B cell (primary cell): Measurements from ENCODE around the gene FBXW4. TPM values are rescaled to one million over a fixed set of nuclear protein-coding genes. Genes with fewer than 3 reads are reported as not detected.
"Not testable (repeated sequence)": the region's sequence is repeated elsewhere in the genome, so short reads cannot be mapped to it uniquely, and the experiment has no call there.

ENCODE experiments used
- ATAC-seq: fragments of 200-7000 bp; cut with Tn5 transposase; one replicate; pipeline ENCODE4 v1.10.0; 2021; ENCODE audit warnings: low read depth, mild to moderate bottlenecking, moderate number of reproducible peaks, moderate library complexity
- CTCF ChIA-PET: fragments of 350-600 bp; sonication (Branson Sonifier 250); formaldehyde crosslinking; loops from one replicate; lab custom pipeline; 2021; ENCODE audit warnings: antibody characterized with exemption, inconsistent platforms; lab: Charles Lee
- POLR2A ChIA-PET: fragments of 350-600 bp; sonication (Branson Sonifier 250); formaldehyde crosslinking; loops from one replicate; lab custom pipeline; 2021; ENCODE audit warnings: antibody characterized with exemption; lab: Charles Lee
- DNase-seq: peaks from one replicate; pipeline ENCODE4 v3.0.0; 2013
- H2AFZ ChIP-seq: 2 replicates; pipeline ENCODE4 v1.6.1; 2012; ENCODE audit warnings: mild to moderate bottlenecking, low read depth, low read length; ENCODE audit not compliant: insufficient read depth, poor library complexity, severe bottlenecking
- H3K27ac ChIP-seq, 2 donors: 1 replicate in 1 of 2; 2 replicates in 1 of 2; pipeline ENCODE4 v1.5.1; 2012 to 2013; ENCODE audit warnings: low read length in 2 of 2, mild to moderate bottlenecking in 2 of 2, moderate library complexity in 1 of 2
- H3K27me3 ChIP-seq, 4 experiments: fragments of 200-600 bp in 1 of 4; sonication (generic) in 1 of 4; replicated peaks in 1 of 4; 1 replicate in 2 of 4; 2 replicates in 2 of 4; pipeline versions ENCODE4 v1.6.1 to v1.7.0; 2013 to 2016; ENCODE audit warnings: low read length in 3 of 4, mild to moderate bottlenecking in 2 of 4, mixed read lengths in 1 of 4, moderate library complexity in 1 of 4; ENCODE audit not compliant: insufficient read depth in 4 of 4, control insufficient read depth in 3 of 4; ENCODE audit errors: control extremely low read depth in 1 of 4
- H3K36me3 ChIP-seq, 2 experiments: replicated peaks in 1 of 2; 1 replicate in 1 of 2; 2 replicates in 1 of 2; pipeline versions ENCODE4 v1.6.1 to v1.7.1; 2013; ENCODE audit warnings: low read length in 1 of 2; ENCODE audit not compliant: insufficient read depth in 2 of 2, control insufficient read depth in 1 of 2; ENCODE audit errors: control extremely low read depth in 1 of 2, extremely low read depth in 1 of 2
- H3K4me1 ChIP-seq, 2 donors: fragments of 200-600 bp in 1 of 2; sonication (generic) in 1 of 2; 1 replicate in 1 of 2; 2 replicates in 1 of 2; pipeline versions ENCODE4 v1.5.1 to v1.6.1; 2013 to 2017; ENCODE audit warnings: low read length in 2 of 2; ENCODE audit not compliant: control insufficient read depth in 2 of 2, insufficient read depth in 2 of 2
- H3K4me2 ChIP-seq: replicated peaks from 2 replicates; pipeline ENCODE3; 2012; ENCODE audit warnings: mild to moderate bottlenecking, low read depth, low read length; ENCODE audit not compliant: poor library complexity, severe bottlenecking
- H3K4me3 ChIP-seq, 5 experiments: fragments of 200-600 bp in 1 of 5; sonication (generic) in 1 of 5; 1 replicate in 3 of 5; 2 replicates in 2 of 5; pipeline versions ENCODE4 v1.5.1 to v1.7.0; 2011 to 2016; ENCODE audit warnings: low read length in 4 of 5, mild to moderate bottlenecking in 4 of 5, low read depth in 2 of 5, control low read depth in 1 of 5, moderate library complexity in 1 of 5; ENCODE audit not compliant: insufficient read depth in 1 of 5; ENCODE audit errors: control extremely low read depth in 1 of 5, extremely low read depth in 1 of 5
- H3K79me2 ChIP-seq: fragments of 200-600 bp; sonication (generic); one replicate; pipeline ENCODE4 v1.6.0; 2016; ENCODE audit warnings: low read length; ENCODE audit not compliant: control insufficient read depth, insufficient read depth
- H3K9ac ChIP-seq: fragments of 200-600 bp; sonication (generic); 2 replicates; pipeline ENCODE4 v1.6.1; 2017; ENCODE audit warnings: mild to moderate bottlenecking, low read length, moderate library complexity
- H3K9me3 ChIP-seq, 3 donors: one replicate each; pipeline versions ENCODE4 v1.6.1 to v1.7.1; 2013; ENCODE audit warnings: low read length in 2 of 3; ENCODE audit not compliant: control insufficient read depth in 2 of 3, insufficient read depth in 1 of 3; ENCODE audit errors: control extremely low read depth in 1 of 3
- H4K20me1 ChIP-seq: 2 replicates; pipeline ENCODE4 v1.6.0; 2012; ENCODE audit warnings: mild to moderate bottlenecking, low read length; ENCODE audit not compliant: insufficient read depth, control insufficient read depth, poor library complexity, severe bottlenecking
- H3K27ac Mint-ChIP-seq: one replicate; pipeline ENCODE4 v1.8.0; 2021; ENCODE audit warnings: mixed read lengths
- H3K27me3 Mint-ChIP-seq: one replicate; pipeline ENCODE4 v1.8.0; 2021; ENCODE audit warnings: mixed read lengths
- H3K4me1 Mint-ChIP-seq: one replicate; pipeline ENCODE4 v1.8.0; 2021; ENCODE audit warnings: mixed read lengths
- H3K4me3 Mint-ChIP-seq: one replicate; pipeline ENCODE4 v1.8.0; 2021; ENCODE audit warnings: mixed read lengths
- H3K9me3 Mint-ChIP-seq: one replicate; pipeline ENCODE4 v1.8.0; 2022; ENCODE audit warnings: mixed read lengths; ENCODE audit not compliant: insufficient read depth
- CTCF ChIP-seq: fragments of 200-600 bp; IDR thresholded peaks from one replicate; pipeline ENCODE4 v1.8.0; 2022; ENCODE audit warnings: antibody characterized with exemption, mild to moderate bottlenecking
- EZH2 ChIP-seq: IDR thresholded peaks from 2 replicates; pipeline ENCODE4 v1.6.1; 2012; ENCODE audit warnings: borderline replicate concordance, low read depth, mild to moderate bottlenecking, moderate library complexity, low read length; ENCODE audit not compliant: insufficient read depth, poor library complexity, severe bottlenecking
- WGBS: methylation state at CpG from one replicate; pipeline ENCODE4 v1.1.5; 2013; ENCODE audit warnings: missing lambda C conversion rate; ENCODE audit not compliant: insufficient coverage; 5-methylcytosine and 5-hydroxymethylcytosine counted together
- intact Hi-C: fragments of 100-400 bp; cut with micrococcal nuclease; formaldehyde crosslinking; loops from one replicate; pipeline ENCODE4 v1.10.0; 2022
- polyA plus RNA-seq: library from polyadenylated mRNA; depleted of rRNA; stranded (reverse); fragments of >200 nt; gene quantifications from 2 replicates; pipeline ENCODE4 v1.2.3, GENCODE V29; 2012
- total RNA-seq, 2 donors: library from RNA; stranded (reverse); fragments of 120-200 nt in 1 of 2; gene quantifications; 1 replicate in 1 of 2; 2 replicates in 1 of 2; pipeline versions ENCODE4 v1.2.3 to v1.2.4, GENCODE V29; 2013 to 2022

The FBXW4 gene
- total and polyA plus RNA-seq, 2 donors (not counting 1 experiment from before 2014, with no cell fraction given) = 72.9 to 99.6 TPM

GRCh38 chr10:101595591-101596433 is 99.2 kb downstream of the FBXW4 start:
- no peaks in the 10 kb centered on the region for H3K27me3 Mint-ChIP-seq
- no peaks in the 10 kb centered on the region for H3K79me2 ChIP-seq
- H3K9me3 Mint-ChIP-seq = no peaks in the 10 kb centered on the region
- H3K9ac ChIP-seq = no peak overlapping the region
- H3K9me3 ChIP-seq = no peaks in the 10 kb centered on the region
- 97% methylated on average over 6 of the region's 13 CpGs for WGBS
- TF ChIP-seq EZH2 (no peak), CTCF (no peak)
- intact Hi-C loops = no loop called here
- H3K4me1 Mint-ChIP-seq = no peaks in the 10 kb centered on the region
- no peaks in the 10 kb centered on the region for H4K20me1 ChIP-seq
- H2AFZ ChIP-seq = no peak overlapping the region
- no peaks in the 10 kb centered on the region for H3K4me1 ChIP-seq
- H3K4me3 ChIP-seq = no peak overlapping the region
- no peaks in the 10 kb centered on the region for H3K27me3 ChIP-seq
- H3K36me3 ChIP-seq = no peaks in the 10 kb centered on the region
- ChIA-PET POLR2A (no interaction called here), CTCF (interaction anchor here (1.0 kb wide), 1 partner anchor 26 kb away, joined by 4 read pairs; no protein-coding TSS in a partner anchor)
- no peak for ATAC-seq
- H3K27ac Mint-ChIP-seq = no peak overlapping the region
- DNase-seq = no peak
- H3K27ac ChIP-seq = no peak overlapping the region
- H3K4me3 Mint-ChIP-seq = no peak overlapping the region
- no peak overlapping the region for H3K4me2 ChIP-seq

- H3K9me3 ChIP-seq, H3K79me2 ChIP-seq, DNase-seq, H3K4me1 ChIP-seq, H3K4me2 ChIP-seq, H3K27me3 Mint-ChIP-seq, H3K36me3 ChIP-seq, H3K27ac Mint-ChIP-seq, H3K27ac ChIP-seq, ATAC-seq, H3K4me3 Mint-ChIP-seq, H2AFZ ChIP-seq, H3K27me3 ChIP-seq, H4K20me1 ChIP-seq, POLR2A ChIA-PET, H3K9ac ChIP-seq, intact Hi-C loops, H3K4me1 Mint-ChIP-seq, H3K9me3 Mint-ChIP-seq, H3K4me3 ChIP-seq: not testable (repeated sequence)
- 75% methylated on average over 2 of the region's 2 CpGs for WGBS
- CTCF ChIA-PET = interaction anchor here (1.2 kb wide), 1 partner anchor 9 kb away, joined by 4 read pairs; no protein-coding TSS in a partner anchor
Measured at GRCh38 chr10:101593331-101593730, 101.6 kb downstream of the FBXW4 start.
